GM21825 (cell line): ENCODE results near the gene LRCH1.

Source experiments
- ATAC-seq: cut with Tn5 transposase; IDR thresholded peaks from one replicate; pipeline ENCODE4 v1.9.1; 2021; ENCODE audit warnings: mild to moderate bottlenecking, moderate library complexity; ENCODE audit not compliant: unreplicated experiment

Gene LRCH1

GRCh38 chr13:46531953-46532352, 21.0 kb upstream of the LRCH1 start:
- no peak for ATAC-seq

GRCh38 chr13:46535002-46535401, 18.0 kb upstream of the LRCH1 start:
- no peak for ATAC-seq

GRCh38 chr13:46535825-46536224, 17.1 kb upstream of the LRCH1 start:
- ATAC-seq: no peak

GRCh38 chr13:46536341-46536740, 16.6 kb upstream of the LRCH1 start:
- no peak for ATAC-seq

GRCh38 chr13:46539231-46539630, 13.7 kb upstream of the LRCH1 start:
- ATAC-seq: no peak

GRCh38 chr13:46541210-46541609, 11.8 kb upstream of the LRCH1 start:
- ATAC-seq: no peak

GRCh38 chr13:46542833-46543232, 10.1 kb upstream of the LRCH1 start:
- no peak for ATAC-seq

- ATAC-seq: no peak
Observed at GRCh38 chr13:46543287-46543686, 9.7 kb upstream of the LRCH1 start.

GRCh38 chr13:46544208-46544607, 8.8 kb upstream of the LRCH1 start:
- peak; percentile 65 for ATAC-seq

- peak; percentile 10 for ATAC-seq
Observed at GRCh38 chr13:46544811-46545210, 8.2 kb upstream of the LRCH1 start.

- ATAC-seq: no peak
Observed at GRCh38 chr13:46546084-46546768, 6.7 kb upstream of the LRCH1 start.

- ATAC-seq: no peak
Observed at GRCh38 chr13:46550822-46551221, 2.1 kb upstream of the LRCH1 start.

GRCh38 chr13:46551410-46552302, 1.3 kb upstream of the LRCH1 start:
- no peak for ATAC-seq

GRCh38 chr13:46552303-46552682, 677 bp upstream of the LRCH1 start:
- no peak for ATAC-seq

- no peak for ATAC-seq
Observed at GRCh38 chr13:46553521-46553885, 533 bp downstream of the LRCH1 start.

GRCh38 chr13:46553886-46554858, 1.2 kb downstream of the LRCH1 start:
- peak; percentile 41 for ATAC-seq

- no peak for ATAC-seq
Observed at GRCh38 chr13:46554951-46555350, 2.0 kb downstream of the LRCH1 start.

GRCh38 chr13:46555722-46556417, 2.9 kb downstream of the LRCH1 start:
- no peak for ATAC-seq

GRCh38 chr13:46556418-46556779, 3.4 kb downstream of the LRCH1 start:
- ATAC-seq: no peak

GRCh38 chr13:46559272-46559805, 6.4 kb downstream of the LRCH1 start:
- ATAC-seq: no peak
